ENCODE results near the gene CSNK1E.

Gene CSNK1E

GRCh38 chr22:38267086-38267485, 50.1 kb downstream of the CSNK1E start:
- Histone ChIP-seq H3K9me3 (ENCODE audit: control insufficient read depth, insufficient read depth, low read length) (no peaks in the 10 kb centered on the region), H3K4me2 (ENCODE audit: low read length) (no peak overlapping the region), H4K20me1 (ENCODE audit: control insufficient read depth, insufficient read depth, low read depth, low read length) (peaks cover 9% of the 10 kb centered on the region; the same call in 1 of the 2 replicates), H3K36me3 (ENCODE audit: control insufficient read depth, low read length) (no peaks in the 10 kb centered on the region), H3K27me3 (ENCODE audit: control insufficient read depth, low read length) (peaks cover 2% of the 10 kb centered on the region), H3K79me2 (ENCODE audit: control insufficient read depth, low read length) (peaks cover 8% of the 10 kb centered on the region), H3K9me2 (replicated peaks; ENCODE audit: control insufficient read depth, low read length) (no peaks in the 10 kb centered on the region), H3F3A (ENCODE audit: control insufficient read depth, insufficient read depth) (no peaks in the 10 kb centered on the region), H3K27ac (ENCODE audit: low read depth, low read length) (no peak overlapping the region), H3K4me3 (ENCODE audit: low read length) (no peak overlapping the region), H3K4me1 (ENCODE audit: control insufficient read depth, low read length) (peaks cover 10% of the 10 kb centered on the region)
- TF ChIP-seq CTCF (IDR thresholded peaks at IDR 0.05; ENCODE audit: low read depth, low read length, poor library complexity, severe bottlenecking) (no peak), EZH2phosphoT487 (IDR thresholded peaks at IDR 0.05; ENCODE audit: borderline replicate concordance, low read length) (no peak)

- H3K4me3 ChIP-seq (ENCODE audit: low read length), result no peak overlapping the region
- H3K9me3 ChIP-seq (ENCODE audit: control insufficient read depth, insufficient read depth, low read length), result no peaks in the 10 kb centered on the region
- TF ChIP-seq CTCF (IDR thresholded peaks at IDR 0.05; ENCODE audit: low read depth, low read length, poor library complexity, severe bottlenecking) (no peak), EZH2phosphoT487 (IDR thresholded peaks at IDR 0.05; ENCODE audit: borderline replicate concordance, low read length) (no peak)
- no peaks in the 10 kb centered on the region for H3K27me3 ChIP-seq (ENCODE audit: control insufficient read depth, low read length)
- H3F3A ChIP-seq (ENCODE audit: control insufficient read depth, insufficient read depth), result peaks cover under 1% of the 10 kb centered on the region; the same call in 1 of the 2 replicates
- H3K4me1 ChIP-seq (ENCODE audit: control insufficient read depth, low read length), result 0 out of 2 replicates have a peak, but pooled peaks cover 3% of the 10 kb centered on the region
- H3K4me2 ChIP-seq (ENCODE audit: low read length), result no peak overlapping the region
- no peaks in the 10 kb centered on the region; the same call in 1 of the 2 replicates for H3K79me2 ChIP-seq (ENCODE audit: control insufficient read depth, low read length)
- no peaks in the 10 kb centered on the region for H3K36me3 ChIP-seq (ENCODE audit: control insufficient read depth, low read length)
- no peak overlapping the region for H3K27ac ChIP-seq (ENCODE audit: low read depth, low read length)
- no peaks in the 10 kb centered on the region for H3K9me2 ChIP-seq (replicated peaks; ENCODE audit: control insufficient read depth, low read length)
- peaks cover 3% of the 10 kb centered on the region; the same call in 1 of the 2 replicates for H4K20me1 ChIP-seq (ENCODE audit: control insufficient read depth, insufficient read depth, low read depth, low read length)
Observed at GRCh38 chr22:38266120-38266519, 51.1 kb downstream of the CSNK1E start.

- H3K9me3 ChIP-seq (ENCODE audit: control insufficient read depth, insufficient read depth, low read length), result no peaks in the 10 kb centered on the region
- peaks cover 12% of the 10 kb centered on the region for H3F3A ChIP-seq (ENCODE audit: control insufficient read depth, insufficient read depth)
- no peaks in the 10 kb centered on the region for H3K36me3 ChIP-seq (ENCODE audit: control insufficient read depth, low read length)
- peaks cover 3% of the 10 kb centered on the region; the same call in 1 of the 2 replicates for H4K20me1 ChIP-seq (ENCODE audit: control insufficient read depth, insufficient read depth, low read depth, low read length)
- H3K4me3 ChIP-seq (ENCODE audit: low read length), result no peak overlapping the region
- no peak overlapping the region for H3K27ac ChIP-seq (ENCODE audit: low read depth, low read length)
- no peak for TF ChIP-seq CTCF (IDR thresholded peaks at IDR 0.05; ENCODE audit: low read depth, low read length, poor library complexity, severe bottlenecking)
- no peak for TF ChIP-seq EZH2phosphoT487 (IDR thresholded peaks at IDR 0.05; ENCODE audit: borderline replicate concordance, low read length)
- H3K4me2 ChIP-seq (ENCODE audit: low read length), result no peak overlapping the region
- H3K4me1 ChIP-seq (ENCODE audit: control insufficient read depth, low read length), result peaks cover 20% of the 10 kb centered on the region
- no peaks in the 10 kb centered on the region; the same call in 1 of the 2 replicates for H3K79me2 ChIP-seq (ENCODE audit: control insufficient read depth, low read length)
- H3K9me2 ChIP-seq (replicated peaks; ENCODE audit: control insufficient read depth, low read length), result no peaks in the 10 kb centered on the region
- no peaks in the 10 kb centered on the region for H3K27me3 ChIP-seq (ENCODE audit: control insufficient read depth, low read length)
Observed at GRCh38 chr22:38264322-38264843, 52.9 kb downstream of the CSNK1E start.
